ENCODE results near the gene SPECC1.
"Not testable (repeated sequence)": the region's sequence is repeated elsewhere in the genome, so short reads cannot be mapped to it uniquely, and the experiment has no call there.

SPECC1 gene

DNA sequence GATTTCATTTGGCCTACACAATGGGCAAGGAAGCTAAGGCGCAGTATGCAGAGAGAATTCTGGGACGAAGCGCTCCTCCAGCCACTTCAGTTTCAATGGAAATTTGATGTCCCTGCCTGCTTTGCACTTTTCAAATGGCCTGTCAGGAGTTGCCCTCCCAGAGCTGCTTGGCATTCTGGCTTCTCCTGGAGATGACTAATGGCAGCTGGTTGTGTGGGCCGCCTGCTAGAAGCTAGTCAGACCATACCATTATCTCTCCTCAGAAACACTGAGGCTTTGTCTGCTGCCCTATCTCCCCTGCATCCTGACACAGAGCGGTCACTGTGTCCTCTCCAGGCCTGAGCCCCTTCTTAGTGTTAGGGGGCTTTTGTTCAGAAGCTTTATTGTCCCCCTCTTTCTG is 180.1 kb downstream of the SPECC1 start:
- DNase-seq (ENCODE audit: low read depth in 1 of 2, low spot score in 1 of 2): no peak
- H3K27ac ChIP-seq (replicated peaks): no peak overlapping the region
- no peaks in the 10 kb centered on the region for H3K27me3 ChIP-seq (ENCODE audit: insufficient read depth, poor library complexity, severe bottlenecking)
- TF ChIP-seq SPI1 (IDR thresholded peaks at IDR 0.05; ENCODE audit: borderline replicate concordance, low read depth): no peak
- TF ChIP-seq, protein P1, sequence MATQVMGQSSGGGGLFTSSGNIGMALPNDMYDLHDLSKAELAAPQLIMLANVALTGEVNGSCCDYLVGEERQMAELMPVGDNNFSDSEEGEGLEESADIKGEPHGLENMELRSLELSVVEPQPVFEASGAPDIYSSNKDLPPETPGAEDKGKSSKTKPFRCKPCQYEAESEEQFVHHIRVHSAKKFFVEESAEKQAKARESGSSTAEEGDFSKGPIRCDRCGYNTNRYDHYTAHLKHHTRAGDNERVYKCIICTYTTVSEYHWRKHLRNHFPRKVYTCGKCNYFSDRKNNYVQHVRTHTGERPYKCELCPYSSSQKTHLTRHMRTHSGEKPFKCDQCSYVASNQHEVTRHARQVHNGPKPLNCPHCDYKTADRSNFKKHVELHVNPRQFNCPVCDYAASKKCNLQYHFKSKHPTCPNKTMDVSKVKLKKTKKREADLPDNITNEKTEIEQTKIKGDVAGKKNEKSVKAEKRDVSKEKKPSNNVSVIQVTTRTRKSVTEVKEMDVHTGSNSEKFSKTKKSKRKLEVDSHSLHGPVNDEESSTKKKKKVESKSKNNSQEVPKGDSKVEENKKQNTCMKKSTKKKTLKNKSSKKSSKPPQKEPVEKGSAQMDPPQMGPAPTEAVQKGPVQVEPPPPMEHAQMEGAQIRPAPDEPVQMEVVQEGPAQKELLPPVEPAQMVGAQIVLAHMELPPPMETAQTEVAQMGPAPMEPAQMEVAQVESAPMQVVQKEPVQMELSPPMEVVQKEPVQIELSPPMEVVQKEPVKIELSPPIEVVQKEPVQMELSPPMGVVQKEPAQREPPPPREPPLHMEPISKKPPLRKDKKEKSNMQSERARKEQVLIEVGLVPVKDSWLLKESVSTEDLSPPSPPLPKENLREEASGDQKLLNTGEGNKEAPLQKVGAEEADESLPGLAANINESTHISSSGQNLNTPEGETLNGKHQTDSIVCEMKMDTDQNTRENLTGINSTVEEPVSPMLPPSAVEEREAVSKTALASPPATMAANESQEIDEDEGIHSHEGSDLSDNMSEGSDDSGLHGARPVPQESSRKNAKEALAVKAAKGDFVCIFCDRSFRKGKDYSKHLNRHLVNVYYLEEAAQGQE (IDR thresholded peaks at IDR 0.05; ENCODE audit: insufficient replicate concordance, low read depth): no peak
- no peak for TF ChIP-seq GABPA (IDR thresholded peaks at IDR 0.05; ENCODE audit: low read depth)
- TF ChIP-seq, protein P2, sequence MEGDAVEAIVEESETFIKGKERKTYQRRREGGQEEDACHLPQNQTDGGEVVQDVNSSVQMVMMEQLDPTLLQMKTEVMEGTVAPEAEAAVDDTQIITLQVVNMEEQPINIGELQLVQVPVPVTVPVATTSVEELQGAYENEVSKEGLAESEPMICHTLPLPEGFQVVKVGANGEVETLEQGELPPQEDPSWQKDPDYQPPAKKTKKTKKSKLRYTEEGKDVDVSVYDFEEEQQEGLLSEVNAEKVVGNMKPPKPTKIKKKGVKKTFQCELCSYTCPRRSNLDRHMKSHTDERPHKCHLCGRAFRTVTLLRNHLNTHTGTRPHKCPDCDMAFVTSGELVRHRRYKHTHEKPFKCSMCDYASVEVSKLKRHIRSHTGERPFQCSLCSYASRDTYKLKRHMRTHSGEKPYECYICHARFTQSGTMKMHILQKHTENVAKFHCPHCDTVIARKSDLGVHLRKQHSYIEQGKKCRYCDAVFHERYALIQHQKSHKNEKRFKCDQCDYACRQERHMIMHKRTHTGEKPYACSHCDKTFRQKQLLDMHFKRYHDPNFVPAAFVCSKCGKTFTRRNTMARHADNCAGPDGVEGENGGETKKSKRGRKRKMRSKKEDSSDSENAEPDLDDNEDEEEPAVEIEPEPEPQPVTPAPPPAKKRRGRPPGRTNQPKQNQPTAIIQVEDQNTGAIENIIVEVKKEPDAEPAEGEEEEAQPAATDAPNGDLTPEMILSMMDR (IDR thresholded peaks at IDR 0.05; ENCODE audit: insufficient read depth, low read length): no peak
- TF ChIP-seq POLR2AphosphoS5 (IDR thresholded peaks at IDR 0.05; ENCODE audit: low read depth): no peak
- no peak overlapping the region for H3K4me3 ChIP-seq (replicated peaks; ENCODE audit: insufficient read depth, low read length)

DNA sequence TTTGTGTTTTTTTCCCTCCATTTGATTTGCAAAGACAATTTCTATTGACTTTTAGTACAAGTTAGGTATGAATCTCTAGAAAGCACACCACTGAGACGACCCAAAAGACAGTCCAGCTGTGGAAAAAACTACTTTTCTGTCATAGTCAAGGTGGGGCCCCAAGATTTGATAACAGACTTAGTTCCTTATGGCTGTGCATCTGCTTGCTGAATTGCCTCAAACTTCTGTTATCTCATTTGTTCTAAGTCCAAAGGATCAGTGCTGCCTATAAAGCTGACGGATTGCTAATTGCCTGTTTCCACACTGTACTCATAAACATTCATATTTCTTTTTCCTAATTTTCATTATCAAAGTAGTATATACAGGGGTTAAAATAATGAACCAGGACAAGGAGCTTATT is 180.8 kb downstream of the SPECC1 start:
- DNase-seq (ENCODE audit: low read depth in 1 of 2, low spot score in 1 of 2): no peak
- no peak overlapping the region for H3K27ac ChIP-seq (replicated peaks)

DNA sequence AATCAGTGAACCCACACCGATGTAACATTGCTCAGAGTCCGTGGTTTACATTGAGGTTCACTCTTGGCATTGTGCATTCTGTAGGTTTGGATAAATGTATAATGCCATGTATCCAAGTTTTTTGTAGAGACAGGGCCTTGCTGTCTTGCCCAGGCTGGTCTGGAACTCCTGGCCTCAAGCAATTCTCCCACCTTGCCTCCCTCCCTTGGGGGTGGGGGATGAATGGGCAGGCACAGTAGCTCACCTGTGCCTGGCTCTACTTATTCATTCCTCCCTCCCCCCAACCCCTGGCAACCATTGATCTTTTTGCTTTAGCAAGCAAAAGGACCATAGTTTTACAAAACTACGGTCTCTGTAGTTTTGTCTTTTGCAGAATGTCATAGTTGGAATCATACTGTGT is 181.4 kb downstream of the SPECC1 start:
- H3K4me3 ChIP-seq (replicated peaks; ENCODE audit: insufficient read depth, low read length): no peak overlapping the region
- H3K27ac ChIP-seq (replicated peaks): no peak overlapping the region
- no peaks in the 10 kb centered on the region for H3K27me3 ChIP-seq (ENCODE audit: insufficient read depth, poor library complexity, severe bottlenecking)
- TF ChIP-seq POLR2AphosphoS5 (IDR thresholded peaks at IDR 0.05; ENCODE audit: low read depth): no peak
- no peak for TF ChIP-seq GABPA (IDR thresholded peaks at IDR 0.05; ENCODE audit: low read depth)
- TF ChIP-seq, protein P2 (IDR thresholded peaks at IDR 0.05; ENCODE audit: insufficient read depth, low read length): no peak
- TF ChIP-seq SPI1 (IDR thresholded peaks at IDR 0.05; ENCODE audit: borderline replicate concordance, low read depth): no peak
- DNase-seq (ENCODE audit: low read depth in 1 of 2, low spot score in 1 of 2): no peak

More for the DNA sequence above, 180.8 kb downstream of the SPECC1 start:
- Histone ChIP-seq H3K27me3 (ENCODE audit: insufficient read depth, poor library complexity, severe bottlenecking) (no peaks in the 10 kb centered on the region), H3K4me3 (replicated peaks; ENCODE audit: insufficient read depth, low read length) (no peak overlapping the region)
- TF ChIP-seq GABPA (IDR thresholded peaks at IDR 0.05; ENCODE audit: low read depth) (no peak), SPI1 (IDR thresholded peaks at IDR 0.05; ENCODE audit: borderline replicate concordance, low read depth) (no peak), POLR2AphosphoS5 (IDR thresholded peaks at IDR 0.05; ENCODE audit: low read depth) (no peak)
- TF ChIP-seq, protein P1 (IDR thresholded peaks at IDR 0.05; ENCODE audit: insufficient replicate concordance, low read depth): no peak
- TF ChIP-seq, protein P2 (IDR thresholded peaks at IDR 0.05; ENCODE audit: insufficient read depth, low read length): no peak

DNA sequence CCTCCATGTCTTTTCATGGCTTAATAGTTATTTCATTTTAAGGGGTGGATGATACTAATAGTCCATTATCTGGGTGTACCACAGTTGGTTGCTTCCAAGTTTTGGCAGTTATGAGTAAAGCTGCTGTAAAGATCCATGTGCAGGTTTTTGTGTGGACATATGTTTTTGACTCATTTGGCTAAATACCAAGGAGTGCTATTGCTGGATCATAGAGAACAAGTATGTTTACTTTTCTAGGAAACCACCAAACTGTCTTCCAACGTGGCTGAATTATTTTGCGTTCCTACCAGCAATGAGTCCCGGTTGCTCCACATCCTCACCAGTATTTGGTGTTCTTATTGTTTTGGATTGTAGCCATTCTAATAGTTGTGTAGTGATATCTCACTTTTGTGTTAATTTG is 181.9 kb downstream of the SPECC1 start:
- DNase-seq (ENCODE audit: low read depth in 1 of 2, low spot score in 1 of 2): no peak
- no peak overlapping the region for H3K27ac ChIP-seq (replicated peaks)

DNA sequence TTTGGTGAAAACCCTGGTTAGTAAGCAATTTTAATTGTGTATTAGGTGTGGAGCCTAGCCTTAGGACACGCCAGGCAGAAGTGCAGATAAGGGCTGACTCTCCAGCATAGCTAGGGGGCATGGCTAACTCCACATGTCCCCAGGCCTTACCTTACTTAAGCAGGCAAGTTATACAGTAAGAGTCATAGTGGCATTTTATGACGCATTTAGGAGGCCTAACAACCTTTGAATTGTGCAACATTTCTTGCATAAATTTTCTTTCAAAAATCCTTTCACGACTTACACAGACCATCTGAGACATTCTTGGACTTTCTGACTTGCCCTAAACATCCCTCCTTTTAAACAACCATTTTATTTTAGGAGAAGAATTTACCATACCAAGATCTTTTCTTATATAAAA is 187.1 kb downstream of the SPECC1 start:
- H3K27ac ChIP-seq (replicated peaks); H3K27me3 ChIP-seq (ENCODE audit: insufficient read depth, poor library complexity, severe bottlenecking); H3K4me3 ChIP-seq (replicated peaks; ENCODE audit: insufficient read depth, low read length): not testable (repeated sequence)
- DNase-seq (ENCODE audit: low read depth in 1 of 2, low spot score in 1 of 2): peak in 1 of 2 experiments; percentile 3

More for the DNA sequence above, 181.9 kb downstream of the SPECC1 start:
- Histone ChIP-seq H3K4me3 (replicated peaks; ENCODE audit: insufficient read depth, low read length) (no peak overlapping the region), H3K27me3 (ENCODE audit: insufficient read depth, poor library complexity, severe bottlenecking) (no peaks in the 10 kb centered on the region)
- no peak for TF ChIP-seq POLR2AphosphoS5 (IDR thresholded peaks at IDR 0.05; ENCODE audit: low read depth)
- no peak for TF ChIP-seq SPI1 (IDR thresholded peaks at IDR 0.05; ENCODE audit: borderline replicate concordance, low read depth)

All from HL-60 (cell line).